IMR-90 (cell line): Measurements from ENCODE around the gene FNDC4. TPM values are rescaled to one million over a fixed set of nuclear protein-coding genes. Genes with fewer than 3 reads are reported as not detected.

Source experiments
- ATAC-seq: fragments of 200-7000 bp; cut with Tn5 transposase; 2 replicates; pipeline ENCODE4 v1.9.1; 2020; ENCODE audit warnings: low read depth, mild to moderate bottlenecking, moderate library complexity
- BruUV-seq: library from RNA; stranded (reverse); fragments of 400-500 nt; replicated peaks from 2 replicates; lab custom pipeline; 2021; lab: Mats Ljungman, UMichigan
- CTCF ChIA-PET: fragments of 300-600 bp; formaldehyde crosslinking; extraction: SDS; loops from one replicate; lab custom pipeline; 2021; ENCODE audit warnings: antibody characterized with exemption; lab: Yijun Ruan, JAX
- POLR2A ChIA-PET: fragments of 300-600 bp; sonication (Branson Sonifier 250); formaldehyde crosslinking; loops from one replicate; lab custom pipeline; 2022; ENCODE audit warnings: antibody characterized with exemption; ENCODE audit not compliant: unreplicated experiment; lab: Charles Lee
- DNase-seq: peaks from one replicate; pipeline ENCODE4 v3.0.0; 2013
- H2AFZ ChIP-seq: replicated peaks from 2 replicates; pipeline ENCODE3; 2013; ENCODE audit warnings: low read length, mild to moderate bottlenecking; ENCODE audit not compliant: poor library complexity
- H2AK5ac ChIP-seq: 2 replicates; pipeline ENCODE4 v1.6.1; 2013; ENCODE audit warnings: low read depth, low read length, inconsistent platforms
- H2AK9ac ChIP-seq: replicated peaks from 2 replicates; pipeline ENCODE3; 2013; ENCODE audit warnings: mild to moderate bottlenecking, low read depth, low read length, moderate library complexity; ENCODE audit not compliant: poor library complexity
- H2BK120ac ChIP-seq: 2 replicates; pipeline ENCODE4 v1.6.1; 2013; ENCODE audit warnings: low read depth, low read length, inconsistent platforms
- H2BK15ac ChIP-seq: 3 replicates; pipeline ENCODE4 v1.6.1; 2013; ENCODE audit warnings: low read depth, low read length, inconsistent platforms
- H2BK20ac ChIP-seq: 2 replicates; pipeline ENCODE4 v1.6.1; 2013; ENCODE audit warnings: low read depth, mild to moderate bottlenecking, inconsistent platforms, low read length, moderate library complexity
- H2BK5ac ChIP-seq: 2 replicates; pipeline ENCODE4 v1.6.1; 2013; ENCODE audit warnings: mild to moderate bottlenecking, low read depth, low read length, inconsistent platforms; ENCODE audit not compliant: poor library complexity, severe bottlenecking
- H3K14ac ChIP-seq: replicated peaks from 2 replicates; pipeline ENCODE4 v1.6.1; 2013; ENCODE audit warnings: low read depth, low read length, inconsistent platforms
- H3K18ac ChIP-seq: 2 replicates; pipeline ENCODE4 v1.6.1; 2013; ENCODE audit warnings: low read depth, low read length, control low read depth
- H3K23ac ChIP-seq: 2 replicates; pipeline ENCODE4 v1.6.1; 2013; ENCODE audit warnings: low read depth, low read length, inconsistent platforms
- H3K27ac ChIP-seq: 2 replicates; pipeline ENCODE4 v1.5.1; 2013; ENCODE audit warnings: mild to moderate bottlenecking, control low read depth, low read length; ENCODE audit not compliant: insufficient read depth
- H3K27me3 ChIP-seq: 2 replicates; pipeline ENCODE4 v1.6.1; 2013; ENCODE audit warnings: low read length; ENCODE audit not compliant: control insufficient read depth, insufficient read depth
- H3K36me3 ChIP-seq: 2 replicates; pipeline ENCODE4 v1.6.1; 2013; ENCODE audit warnings: low read length, mixed read lengths; ENCODE audit not compliant: control insufficient read depth, insufficient read depth
- H3K4ac ChIP-seq: 2 replicates; pipeline ENCODE4 v1.6.1; 2013; ENCODE audit warnings: low read depth, low read length, inconsistent platforms
- H3K4me1 ChIP-seq: 2 replicates; pipeline ENCODE4 v1.6.1; 2013; ENCODE audit warnings: low read length, mixed read lengths; ENCODE audit not compliant: control insufficient read depth, insufficient read depth
- H3K4me2 ChIP-seq: 2 replicates; pipeline ENCODE4 v1.6.1; 2013; ENCODE audit warnings: low read depth, mild to moderate bottlenecking, control low read depth, low read length, moderate library complexity
- H3K4me3 ChIP-seq: 2 replicates; pipeline ENCODE4 v1.5.1; 2013; ENCODE audit warnings: low read depth, mild to moderate bottlenecking, control low read depth, low read length, moderate library complexity; ENCODE audit not compliant: insufficient read depth
- H3K56ac ChIP-seq: 2 replicates; pipeline ENCODE4 v1.6.1; 2013; ENCODE audit warnings: low read length, inconsistent platforms; ENCODE audit not compliant: insufficient read depth; ENCODE audit errors: extremely low read depth
- H3K79me1 ChIP-seq, 2 experiments: 2 replicates each; pipeline ENCODE4 v1.6.1; 2013; ENCODE audit warnings: low read length in 2 of 2, inconsistent platforms in 1 of 2, low read depth in 1 of 2
- H3K9ac ChIP-seq: 2 replicates; pipeline ENCODE4 v1.6.1; 2013; ENCODE audit warnings: low read depth, low read length, control low read depth
- H3K9me1 ChIP-seq: 2 replicates; pipeline ENCODE4 v1.6.1; 2013; ENCODE audit warnings: low read length, inconsistent platforms; ENCODE audit not compliant: insufficient read depth
- H3K9me3 ChIP-seq: 2 replicates; pipeline ENCODE4 v1.6.1; 2013; ENCODE audit warnings: low read length; ENCODE audit not compliant: control insufficient read depth, insufficient read depth
- H4K20me1 ChIP-seq: 2 replicates; pipeline ENCODE4 v1.6.1; 2013; ENCODE audit warnings: low read length, inconsistent platforms; ENCODE audit not compliant: insufficient read depth
- H4K5ac ChIP-seq: 2 replicates; pipeline ENCODE4 v1.6.1; 2013; ENCODE audit warnings: mild to moderate bottlenecking, low read depth, low read length, control low read depth
- H4K8ac ChIP-seq, 2 experiments: 2 replicates each; pipeline ENCODE4 v1.6.1; 2013; ENCODE audit warnings: low read depth in 2 of 2, low read length in 2 of 2, control low read depth in 1 of 2, inconsistent platforms in 1 of 2
- H4K91ac ChIP-seq: 2 replicates; pipeline ENCODE4 v1.6.1; 2013; ENCODE audit warnings: low read depth, low read length, inconsistent platforms; ENCODE audit not compliant: insufficient read depth
- MXI1 ChIP-seq: IDR thresholded peaks from 2 replicates; pipeline ENCODE4 v1.6.1; 2012; ENCODE audit warnings: low read depth, mild to moderate bottlenecking, low read length, moderate library complexity, borderline replicate concordance
- NFE2L2 ChIP-seq: fragments of 150-350 bp; IDR thresholded peaks from 2 replicates; pipeline ENCODE4 v1.6.1; 2016; ENCODE audit warnings: low read depth, mild to moderate bottlenecking, low read length
- POLR2A ChIP-seq: IDR thresholded peaks from 2 replicates; pipeline ENCODE4 v1.6.1; 2012; ENCODE audit warnings: mild to moderate bottlenecking, low read depth, low read length
- RAD21 ChIP-seq: IDR thresholded peaks from 2 replicates; pipeline ENCODE4 v1.6.1; 2012; ENCODE audit warnings: low read length, improper control_type of control experiment
- RFX5 ChIP-seq: IDR thresholded peaks from 2 replicates; pipeline ENCODE4 v1.8.0; 2012; ENCODE audit warnings: low read depth, mild to moderate bottlenecking, low read length, moderate library complexity
- SMC3 ChIP-seq: fragments of 150-350 bp; IDR thresholded peaks from 2 replicates; pipeline ENCODE4 v1.6.1; 2016; ENCODE audit warnings: low read depth, mild to moderate bottlenecking, antibody characterized with exemption, low read length, moderate library complexity
- WGBS, 2 experiments: methylation state at CpG; one replicate each; pipeline versions ENCODE4 v1.1.5 to v1.1.7; 2013; ENCODE audit warnings: missing lambda C conversion rate in 2 of 2; ENCODE audit not compliant: insufficient read length in 1 of 2; ENCODE audit errors: extremely low coverage in 2 of 2; 5-methylcytosine and 5-hydroxymethylcytosine counted together
- dilution Hi-C: fragments of 300-500 bp; cut with HindIII; formaldehyde crosslinking; loops from one replicate; pipeline ENCODE4 v1.14.3; 2018; ENCODE audit warnings: low sequenced_read_pairs; ENCODE audit not compliant: unreplicated experiment
- in situ Hi-C: fragments of 300-500 bp; cut with MboI; formaldehyde crosslinking; loops from 3 replicates; pipeline ENCODE4 v1.14.3; 2019; ENCODE audit warnings: low sequenced_read_pairs, inconsistent platforms, mixed read lengths
- intact Hi-C: fragments of 100-400 bp; cut with micrococcal nuclease; formaldehyde crosslinking; loops from 2 replicates; pipeline ENCODE4 v1.10.0; 2022
- polyA plus RNA-seq, 3 experiments: library from polyadenylated mRNA; depleted of rRNA; stranded (reverse); fragments of >200 nt; gene quantifications; 2 replicates each; pipeline ENCODE4 v1.2.3, GENCODE V29; 2012; ENCODE audit warnings: low replicate concordance in 1 of 3
- total RNA-seq: library from RNA; depleted of rRNA; stranded (reverse); fragments of >200 nt; gene quantifications from 2 replicates; pipeline ENCODE4 v1.2.3, GENCODE V29; 2012
- TF ChIP-seq, protein P1 (sequence below): conservative IDR thresholded peaks from 2 replicates; pipeline ENCODE4 v1.5.1; 2012; ENCODE audit warnings: mild to moderate bottlenecking, low read depth, low read length, improper control_type of control experiment

Gene FNDC4
- total and polyA plus RNA-seq, 2 of the 4 experiments (the other 2 are of a cell fraction) = 7.3 to 11.1 TPM

DNA sequence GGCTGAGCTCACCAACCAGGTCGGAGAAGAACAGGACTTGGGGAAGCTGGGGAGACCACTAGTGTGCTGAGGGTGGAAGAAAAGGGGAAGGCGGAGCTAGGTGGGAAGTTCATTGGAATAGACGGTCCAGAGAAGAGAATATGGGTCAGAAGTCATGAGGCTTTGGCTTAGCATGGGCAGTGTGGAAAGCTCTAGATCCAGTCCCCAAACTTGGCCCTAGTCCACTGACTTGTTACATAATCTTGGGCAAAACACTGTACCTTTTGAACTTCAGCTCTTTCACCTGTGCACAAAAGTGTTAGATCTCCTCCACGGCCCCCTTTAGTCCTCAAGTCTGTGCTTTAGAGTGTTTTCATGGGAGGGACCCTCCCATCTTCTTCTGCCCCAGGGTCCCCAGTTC lies 12.3 kb upstream of the FNDC4 start:
- Histone ChIP-seq H3K9me3 (no peaks in the 10 kb centered on the region), H4K8ac (no peak overlapping the region), H3K36me3 (no peaks in the 10 kb centered on the region), H2BK5ac (no peak overlapping the region), H4K5ac (no peak overlapping the region), H4K91ac (no peak overlapping the region), H3K4me2 (no peak overlapping the region), H3K56ac (no peak overlapping the region), H2BK15ac (no peak overlapping the region), H3K4me1 (peaks cover 6% of the 10 kb centered on the region), H2AFZ (no peak overlapping the region), H3K9me1 (peaks cover 3% of the 10 kb centered on the region), H3K18ac (no peak overlapping the region), H3K14ac (no peak overlapping the region), H4K20me1 (no peaks in the 10 kb centered on the region), H3K27ac (no peak overlapping the region), H2AK9ac (no peak overlapping the region), H2AK5ac (no peak overlapping the region), H3K79me1 (no peaks in the 10 kb centered on the region), H2BK20ac (no peak overlapping the region), H3K4ac (no peak overlapping the region), H3K4me3 (no peak overlapping the region), H3K27me3 (peaks cover 7% of the 10 kb centered on the region; the same call in 1 of the 2 replicates), H3K23ac (no peak overlapping the region), H2BK120ac (no peak overlapping the region), H3K9ac (no peak overlapping the region)
- ATAC-seq = no peak
- ChIA-PET POLR2A (no interaction called here), CTCF (no interaction called here)
- WGBS, 2 experiments = 50% methylated on average over 1 of the region's 4 CpGs; no CpG with 5 or more reads in 1 of the 2 experiments
- in situ Hi-C loops (no loop called here), intact Hi-C loops (no loop called here), dilution Hi-C loops (no loop called here)
- no peak for DNase-seq
- no TSS peak for BruUV-seq
- TF ChIP-seq SMC3 (no peak), RFX5 (no peak), RAD21 (no peak), NFE2L2 (no peak), POLR2A (no peak), MXI1 (no peak)
- TF ChIP-seq, protein P1, sequence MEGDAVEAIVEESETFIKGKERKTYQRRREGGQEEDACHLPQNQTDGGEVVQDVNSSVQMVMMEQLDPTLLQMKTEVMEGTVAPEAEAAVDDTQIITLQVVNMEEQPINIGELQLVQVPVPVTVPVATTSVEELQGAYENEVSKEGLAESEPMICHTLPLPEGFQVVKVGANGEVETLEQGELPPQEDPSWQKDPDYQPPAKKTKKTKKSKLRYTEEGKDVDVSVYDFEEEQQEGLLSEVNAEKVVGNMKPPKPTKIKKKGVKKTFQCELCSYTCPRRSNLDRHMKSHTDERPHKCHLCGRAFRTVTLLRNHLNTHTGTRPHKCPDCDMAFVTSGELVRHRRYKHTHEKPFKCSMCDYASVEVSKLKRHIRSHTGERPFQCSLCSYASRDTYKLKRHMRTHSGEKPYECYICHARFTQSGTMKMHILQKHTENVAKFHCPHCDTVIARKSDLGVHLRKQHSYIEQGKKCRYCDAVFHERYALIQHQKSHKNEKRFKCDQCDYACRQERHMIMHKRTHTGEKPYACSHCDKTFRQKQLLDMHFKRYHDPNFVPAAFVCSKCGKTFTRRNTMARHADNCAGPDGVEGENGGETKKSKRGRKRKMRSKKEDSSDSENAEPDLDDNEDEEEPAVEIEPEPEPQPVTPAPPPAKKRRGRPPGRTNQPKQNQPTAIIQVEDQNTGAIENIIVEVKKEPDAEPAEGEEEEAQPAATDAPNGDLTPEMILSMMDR = no peak
